Measurements from ENCODE around the gene RBM18.

RBM18 gene, protein sequence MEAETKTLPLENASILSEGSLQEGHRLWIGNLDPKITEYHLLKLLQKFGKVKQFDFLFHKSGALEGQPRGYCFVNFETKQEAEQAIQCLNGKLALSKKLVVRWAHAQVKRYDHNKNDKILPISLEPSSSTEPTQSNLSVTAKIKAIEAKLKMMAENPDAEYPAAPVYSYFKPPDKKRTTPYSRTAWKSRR

DNA sequence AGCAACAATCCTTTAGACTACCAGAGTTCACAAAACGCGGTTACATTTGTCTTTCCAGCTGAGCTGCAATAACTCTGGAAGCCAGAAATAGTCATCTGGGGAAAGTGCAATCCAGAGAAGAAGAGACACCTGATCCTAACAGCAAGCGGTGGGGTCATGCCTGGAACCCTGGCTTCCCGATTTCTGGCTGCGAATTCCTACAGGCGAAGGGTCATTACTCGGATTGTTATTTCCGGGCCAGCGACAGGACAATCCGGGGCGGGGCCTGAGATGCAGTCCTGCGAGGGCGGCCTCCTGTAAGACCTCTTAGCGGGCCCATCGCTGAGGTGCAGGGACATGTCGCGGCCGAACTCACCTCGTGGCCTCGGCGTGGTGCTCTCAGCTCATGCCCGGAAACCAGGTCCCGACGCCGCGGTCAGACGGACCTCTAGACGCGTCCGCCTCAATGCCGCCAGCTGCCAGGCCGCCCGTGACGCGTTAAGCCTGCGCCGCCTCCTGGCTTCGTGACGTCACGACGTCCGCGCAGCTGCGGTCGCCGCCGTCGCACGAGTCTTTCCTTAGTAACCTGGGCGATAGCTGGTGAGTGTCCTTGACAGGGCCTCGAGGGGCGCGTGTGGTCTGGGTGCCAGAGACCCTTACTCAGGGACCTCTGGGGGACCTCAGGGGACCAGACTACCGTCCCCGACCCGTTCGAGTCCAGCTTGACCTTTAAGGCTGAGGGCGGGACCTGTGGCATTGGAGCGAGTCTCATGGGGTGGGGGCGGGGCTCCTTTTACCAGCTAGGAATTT lies at the start of gene RBM18, which contains the start of gene MRRF:
TSS of gene RBM18 (minus strand) at position 481 of the 789 bp plus-strand sequence. CDS start 3,348 bp downstream, outside the sequence.
TSS of gene MRRF (plus strand) at position 523 of the 789 bp plus-strand sequence. CDS start 6,010 bp downstream, outside the sequence.
- peak; percentile 89 for DNase-seq
- Histone ChIP-seq H3K36me3 (replicated peaks) (peaks cover 11% of the 10 kb centered on the region), H3K27me3 (replicated peaks) (no peaks in the 10 kb centered on the region), H3K4me3 (ENCODE audit: low read depth, low read length) (peak within 1 kb of the TSS; percentile 92), H3K27ac (peak within 1 kb of the TSS; percentile 98)
- TF ChIP-seq, protein P1, sequence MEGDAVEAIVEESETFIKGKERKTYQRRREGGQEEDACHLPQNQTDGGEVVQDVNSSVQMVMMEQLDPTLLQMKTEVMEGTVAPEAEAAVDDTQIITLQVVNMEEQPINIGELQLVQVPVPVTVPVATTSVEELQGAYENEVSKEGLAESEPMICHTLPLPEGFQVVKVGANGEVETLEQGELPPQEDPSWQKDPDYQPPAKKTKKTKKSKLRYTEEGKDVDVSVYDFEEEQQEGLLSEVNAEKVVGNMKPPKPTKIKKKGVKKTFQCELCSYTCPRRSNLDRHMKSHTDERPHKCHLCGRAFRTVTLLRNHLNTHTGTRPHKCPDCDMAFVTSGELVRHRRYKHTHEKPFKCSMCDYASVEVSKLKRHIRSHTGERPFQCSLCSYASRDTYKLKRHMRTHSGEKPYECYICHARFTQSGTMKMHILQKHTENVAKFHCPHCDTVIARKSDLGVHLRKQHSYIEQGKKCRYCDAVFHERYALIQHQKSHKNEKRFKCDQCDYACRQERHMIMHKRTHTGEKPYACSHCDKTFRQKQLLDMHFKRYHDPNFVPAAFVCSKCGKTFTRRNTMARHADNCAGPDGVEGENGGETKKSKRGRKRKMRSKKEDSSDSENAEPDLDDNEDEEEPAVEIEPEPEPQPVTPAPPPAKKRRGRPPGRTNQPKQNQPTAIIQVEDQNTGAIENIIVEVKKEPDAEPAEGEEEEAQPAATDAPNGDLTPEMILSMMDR (IDR thresholded peaks at IDR 0.05; ENCODE audit: low read depth, low read length, missing control alignments): no peak
- in situ Hi-C loops (cut with HindIII; ENCODE audit: low pct_ligation_motif_present, low sequenced_read_pairs): no loop called here

DNA sequence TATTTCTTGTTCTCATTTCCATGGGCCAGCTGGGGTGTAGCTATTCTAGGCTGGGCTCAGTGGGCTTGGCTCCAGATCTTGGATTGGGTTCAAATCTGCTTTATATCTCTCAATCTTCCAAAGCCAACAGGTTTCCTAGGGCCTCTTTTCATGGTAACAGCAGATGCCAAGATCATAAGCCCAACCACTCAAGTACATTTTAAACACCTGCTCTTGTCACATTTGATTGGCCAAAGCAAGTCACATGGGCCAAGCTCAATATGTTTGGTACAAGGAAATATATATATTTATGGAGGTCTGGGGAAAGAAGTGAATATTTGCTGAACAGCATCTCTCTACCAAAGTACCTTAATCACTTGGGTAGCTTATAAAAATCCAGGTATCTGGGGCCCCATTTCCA lies 49.5 kb upstream of the RBM18 start:
- no peak overlapping the region for H3K27ac ChIP-seq
- TF ChIP-seq, protein P1 (IDR thresholded peaks at IDR 0.05; ENCODE audit: low read depth, low read length, missing control alignments): no peak
- H3K27me3 ChIP-seq (replicated peaks): no peaks in the 10 kb centered on the region
- no peak for DNase-seq
- no peak overlapping the region for H3K4me3 ChIP-seq (ENCODE audit: low read depth, low read length)
- peaks cover 20% of the 10 kb centered on the region for H3K36me3 ChIP-seq (replicated peaks)
- in situ Hi-C loops (cut with HindIII; ENCODE audit: low pct_ligation_motif_present, low sequenced_read_pairs): no loop called here

DNA sequence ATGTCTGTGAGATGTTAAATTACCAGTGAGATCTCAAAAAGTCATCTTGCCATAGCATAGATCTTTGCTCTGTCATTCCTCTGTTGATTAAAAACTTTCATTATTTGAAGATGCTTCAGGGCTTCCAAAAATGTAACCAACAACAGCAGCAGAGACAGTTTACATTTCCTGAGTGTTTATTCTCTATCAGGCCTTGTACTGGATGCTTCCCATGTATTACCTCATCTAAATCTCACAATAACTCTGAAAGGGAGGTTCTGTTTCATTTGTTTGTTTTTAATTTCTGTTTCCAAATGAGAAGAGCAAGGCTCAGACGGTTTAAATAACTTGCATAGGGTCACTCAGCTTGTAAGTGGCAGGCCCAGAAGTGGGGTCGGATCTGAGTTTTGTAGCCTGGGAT lies 45.2 kb upstream of the RBM18 start:
- TF ChIP-seq, protein P1 (IDR thresholded peaks at IDR 0.05; ENCODE audit: low read depth, low read length, missing control alignments): no peak
- Histone ChIP-seq H3K27ac (no peak overlapping the region), H3K27me3 (replicated peaks) (no peaks in the 10 kb centered on the region), H3K36me3 (replicated peaks) (peaks cover 14% of the 10 kb centered on the region), H3K4me3 (ENCODE audit: low read depth, low read length) (no peak overlapping the region)
- in situ Hi-C loops (cut with HindIII; ENCODE audit: low pct_ligation_motif_present, low sequenced_read_pairs): no loop called here
- no peak for DNase-seq

DNA sequence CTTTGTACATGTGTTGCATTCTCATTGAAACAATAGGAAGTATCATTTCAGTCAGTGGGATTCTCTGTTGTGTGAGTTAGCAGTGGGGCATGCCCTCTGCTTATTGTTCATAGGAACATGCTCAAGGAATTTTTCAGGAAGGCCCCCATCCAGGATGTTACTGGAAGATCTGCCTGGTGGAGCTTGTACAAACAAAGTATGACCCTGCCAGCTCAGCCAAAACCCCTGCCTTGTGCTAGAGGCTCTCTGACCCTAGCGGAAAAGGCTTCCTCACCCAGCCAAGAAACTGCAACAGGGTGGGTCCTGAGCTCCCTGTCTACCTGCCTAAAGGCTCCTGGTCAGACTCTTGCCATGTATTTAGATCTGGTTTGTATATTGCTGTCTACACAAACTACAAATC lies 43.3 kb upstream of the RBM18 start:
- DNase-seq: no peak
- no peak overlapping the region for H3K4me3 ChIP-seq (ENCODE audit: low read depth, low read length)
- H3K36me3 ChIP-seq (replicated peaks): no peaks in the 10 kb centered on the region
- in situ Hi-C loops (cut with HindIII; ENCODE audit: low pct_ligation_motif_present, low sequenced_read_pairs): no loop called here
- H3K27ac ChIP-seq: no peak overlapping the region
- H3K27me3 ChIP-seq (replicated peaks): no peaks in the 10 kb centered on the region
- TF ChIP-seq, protein P1 (IDR thresholded peaks at IDR 0.05; ENCODE audit: low read depth, low read length, missing control alignments): no peak

DNA sequence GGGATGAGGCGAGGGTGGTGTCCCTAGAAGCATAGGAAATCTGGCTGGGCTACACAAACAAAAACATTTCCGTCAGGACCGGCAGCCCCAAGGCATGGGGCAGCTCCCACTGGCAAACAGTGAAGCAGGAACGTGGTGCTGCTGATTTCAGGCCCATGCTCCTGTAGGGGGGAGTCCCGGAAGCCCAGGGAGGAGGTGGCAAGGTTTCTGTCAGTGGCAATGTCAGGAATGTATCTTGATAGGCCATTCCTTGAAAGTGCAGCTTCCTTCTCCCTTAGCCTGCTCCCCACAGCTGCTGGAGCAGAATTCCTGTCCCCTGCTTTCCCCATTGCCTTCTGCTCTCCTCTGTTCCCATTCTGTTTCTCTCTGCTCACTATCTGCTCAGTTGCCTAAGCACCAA lies 42.4 kb upstream of the RBM18 start:
- no peaks in the 10 kb centered on the region for H3K27me3 ChIP-seq (replicated peaks)
- no peak for DNase-seq
- in situ Hi-C loops (cut with HindIII; ENCODE audit: low pct_ligation_motif_present, low sequenced_read_pairs): no loop called here
- TF ChIP-seq, protein P1 (IDR thresholded peaks at IDR 0.05; ENCODE audit: low read depth, low read length, missing control alignments): no peak
- no peak overlapping the region for H3K27ac ChIP-seq
- H3K36me3 ChIP-seq (replicated peaks): no peaks in the 10 kb centered on the region
- H3K4me3 ChIP-seq (ENCODE audit: low read depth, low read length): no peak overlapping the region
